HepG2 (cell line): ENCODE measurements around the gene STK40. TPM values are rescaled to one million over a fixed set of nuclear protein-coding genes. Genes with fewer than 3 reads are reported as not detected.

Experiments
- ARID5B ChIP-seq: IDR thresholded peaks from 2 replicates; pipeline ENCODE4 v1.4.0; 2020; ENCODE audit warnings: mild to moderate bottlenecking, missing genetic modification reagents
- TFDP1 ChIP-seq: IDR thresholded peaks from 2 replicates; pipeline ENCODE4 v1.6.1; 2016; ENCODE audit warnings: missing compliant biosample characterization, missing genetic modification reagents, borderline replicate concordance
- ZNF646 ChIP-seq: sonication (generic); formaldehyde crosslinking; IDR thresholded peaks from 2 replicates; pipeline ENCODE4 v1.9.0; 2021; ENCODE audit warnings: mild to moderate bottlenecking, missing genetic modification reagents
- ZNF740 ChIP-seq: sonication (generic); formaldehyde crosslinking; IDR thresholded peaks from 2 replicates; pipeline ENCODE4 v1.4.0; 2020; ENCODE audit warnings: missing genetic modification reagents
- ZNF891 ChIP-seq: sonication (generic); formaldehyde crosslinking; IDR thresholded peaks from 2 replicates; pipeline ENCODE4 v1.5.0; 2020; ENCODE audit warnings: mild to moderate bottlenecking, missing genetic modification reagents
- polyA plus RNA-seq, 8 experiments: library from polyadenylated mRNA; depleted of rRNA in 3 of 8; stranded (reverse) in 7 of 8; unstranded in 1 of 8; fragments of >200 nt; fragmentation: Illumina TruSeq in 4 of 8; extraction: Trizol in 4 of 8; gene quantifications; 2 replicates each; pipeline versions ENCODE4 v1.2.1 to v1.2.3, GENCODE V29; 2011 to 2016; ENCODE audit warnings: low read depth in 4 of 8, missing spikeins in 1 of 8, mixed read lengths in 1 of 8; ENCODE audit not compliant: insufficient read depth in 1 of 8
- total RNA-seq, 5 experiments: library from RNA; depleted of rRNA; stranded (reverse); fragments of >200 nt; fragmentation: Illumina TruSeq; extraction: Trizol; gene quantifications; 2 replicates each; pipeline ENCODE4 v1.2.3, GENCODE V29; 2016; ENCODE audit warnings: low read depth in 1 of 5

Gene STK40
- total and polyA plus RNA-seq, 2 of the 13 experiments (the other 11 are each of a cell fraction or from before 2014, with no cell fraction given), result 33.8 to 35.1 TPM

GRCh38 chr1:36400825-36401601 lies 15.3 kb upstream of the STK40 start (continued):
- 0 out of 2 replicates have a peak, but pooled peaks have one; percentile 10 for TF ChIP-seq ZNF740 (CRISPR knock-in tag)
- TF ChIP-seq ARID5B (CRISPR knock-in tag), result peak; percentile 57
- TF ChIP-seq ZNF646 (CRISPR knock-in tag), result 0 out of 2 replicates have a peak, but pooled peaks have one; percentile 23
- TF ChIP-seq ZNF891 (CRISPR knock-in tag), result no peak
- peak; percentile 10; the same call in 1 of the 2 replicates for TF ChIP-seq TFDP1 (CRISPR knock-in tag)
- TF ChIP-seq, all 625 proteins: peak for 251
